Thyroid gland (tissue), 4 donors: ENCODE results near the gene NRIP3.

ENCODE experiments used
- CTCF ChIP-seq, 6 experiments: fragments of 200-600 bp in 3 of 6; fragments of 450-650 bp in 3 of 6; sonication (generic) in 3 of 6; IDR thresholded peaks; one replicate each; pipeline ENCODE4 v1.5.1; 2016 to 2019; ENCODE audit warnings: antibody characterized with exemption in 6 of 6, mild to moderate bottlenecking in 2 of 6, inconsistent platforms in 1 of 6, moderate library complexity in 1 of 6
- POLR2A ChIP-seq, 2 donors: fragments of 450-650 bp; IDR thresholded peaks; one replicate each; pipeline ENCODE4 v1.6.1; 2017; ENCODE audit warnings: antibody characterized with exemption in 2 of 2, mild to moderate bottlenecking in 2 of 2, moderate library complexity in 1 of 2

GRCh38 chr11:9037046-9037780 is 33.4 kb upstream of the NRIP3 start:
- TF ChIP-seq CTCF (IDR thresholded peaks at IDR 0.05) (no peak), POLR2A (IDR thresholded peaks at IDR 0.05) (no peak)
